ENCODE data around the gene FOXP2. TPM values are rescaled to one million over a fixed set of nuclear protein-coding genes. Genes with fewer than 3 reads are reported as not detected.

FOXP2 gene
- total and polyA plus RNA-seq, 2 donors, result 0.14 to 0.19 TPM

- no peak overlapping the region for H3K27ac ChIP-seq (ENCODE audit: low read depth in 1 of 2, low read length in 1 of 2)
Measured at GRCh38 chr7:114392686-114393085, 21.9 kb upstream of the FOXP2 start.

GRCh38 chr7:114402876-114403635 lies 11.6 kb upstream of the FOXP2 start:
- 84% methylated on average over 2 of the region's 2 CpGs for WGBS
- Histone ChIP-seq H3K4me1 (ENCODE audit: control insufficient read depth in 2 of 2, insufficient read depth in 2 of 2, low read length in 2 of 2) (no peaks in the 10 kb centered on the region), H3K4me3 (ENCODE audit: low read length in 2 of 2) (no peak overlapping the region), H3K36me3 (ENCODE audit: control insufficient read depth in 2 of 2, insufficient read depth in 2 of 2, low read length in 1 of 2) (no peaks in the 10 kb centered on the region), H3K27ac (ENCODE audit: low read depth in 1 of 2, low read length in 1 of 2) (no peak overlapping the region), H3K27me3 (ENCODE audit: control insufficient read depth in 2 of 2, insufficient read depth in 1 of 2, low read length in 1 of 2) (no peaks in the 10 kb centered on the region), H3K9me3 (ENCODE audit: control insufficient read depth in 2 of 2, insufficient read depth in 1 of 2, low read length in 1 of 2) (no peaks in the 10 kb centered on the region)
- no peak for DNase-seq (ENCODE audit: low read depth in 6 of 9, low spot score in 9 of 9)

More at GRCh38 chr7:114392686-114393085, 21.9 kb upstream of the FOXP2 start:
- Histone ChIP-seq H3K4me3 (ENCODE audit: low read length in 2 of 2) (no peak overlapping the region), H3K36me3 (ENCODE audit: control insufficient read depth in 2 of 2, insufficient read depth in 2 of 2, low read length in 1 of 2) (no peaks in the 10 kb centered on the region), H3K9me3 (ENCODE audit: control insufficient read depth in 2 of 2, insufficient read depth in 1 of 2, low read length in 1 of 2) (no peaks in the 10 kb centered on the region), H3K27me3 (ENCODE audit: control insufficient read depth in 2 of 2, insufficient read depth in 1 of 2, low read length in 1 of 2) (no peaks in the 10 kb centered on the region), H3K4me1 (ENCODE audit: control insufficient read depth in 2 of 2, insufficient read depth in 2 of 2, low read length in 2 of 2) (no peaks in the 10 kb centered on the region)
- WGBS, result 92% methylated on average over 2 of the region's 2 CpGs
- no peak for DNase-seq (ENCODE audit: low read depth in 6 of 9, low spot score in 9 of 9)

- Histone ChIP-seq H3K27me3 (ENCODE audit: control insufficient read depth in 2 of 2, insufficient read depth in 1 of 2, low read length in 1 of 2) (no peaks in the 10 kb centered on the region), H3K4me1 (ENCODE audit: control insufficient read depth in 2 of 2, insufficient read depth in 2 of 2, low read length in 2 of 2) (no peaks in the 10 kb centered on the region), H3K36me3 (ENCODE audit: control insufficient read depth in 2 of 2, insufficient read depth in 2 of 2, low read length in 1 of 2) (no peaks in the 10 kb centered on the region), H3K27ac (ENCODE audit: low read depth in 1 of 2, low read length in 1 of 2) (no peak overlapping the region), H3K9me3 (ENCODE audit: control insufficient read depth in 2 of 2, insufficient read depth in 1 of 2, low read length in 1 of 2) (no peaks in the 10 kb centered on the region), H3K4me3 (ENCODE audit: low read length in 2 of 2) (no peak overlapping the region)
- 33% methylated on average over 2 of the region's 2 CpGs for WGBS
- DNase-seq (ENCODE audit: low read depth in 6 of 9, low spot score in 9 of 9), result no peak
Measured at GRCh38 chr7:114405427-114405826, 9.2 kb upstream of the FOXP2 start.

GRCh38 chr7:114409750-114410149 lies 4.9 kb upstream of the FOXP2 start:
- H3K4me3 ChIP-seq (ENCODE audit: low read length in 2 of 2), result no peak overlapping the region
- H3K4me1 ChIP-seq (ENCODE audit: control insufficient read depth in 2 of 2, insufficient read depth in 2 of 2, low read length in 2 of 2), result no peaks in the 10 kb centered on the region
- no peaks in the 10 kb centered on the region for H3K9me3 ChIP-seq (ENCODE audit: control insufficient read depth in 2 of 2, insufficient read depth in 1 of 2, low read length in 1 of 2)
- no peak for DNase-seq (ENCODE audit: low read depth in 6 of 9, low spot score in 9 of 9)
- no peaks in the 10 kb centered on the region for H3K36me3 ChIP-seq (ENCODE audit: control insufficient read depth in 2 of 2, insufficient read depth in 2 of 2, low read length in 1 of 2)
- H3K27ac ChIP-seq (ENCODE audit: low read depth in 1 of 2, low read length in 1 of 2), result no peak overlapping the region
- H3K27me3 ChIP-seq (ENCODE audit: control insufficient read depth in 2 of 2, insufficient read depth in 1 of 2, low read length in 1 of 2), result no peaks in the 10 kb centered on the region
- 90% methylated on average over 1 of the region's 1 CpG for WGBS

GRCh38 chr7:114412548-114412947 lies 2.1 kb upstream of the FOXP2 start:
- Histone ChIP-seq H3K36me3 (ENCODE audit: control insufficient read depth in 2 of 2, insufficient read depth in 2 of 2, low read length in 1 of 2) (no peaks in the 10 kb centered on the region), H3K4me3 (ENCODE audit: low read length in 2 of 2) (no peak overlapping the region), H3K27me3 (ENCODE audit: control insufficient read depth in 2 of 2, insufficient read depth in 1 of 2, low read length in 1 of 2) (no peaks in the 10 kb centered on the region), H3K27ac (ENCODE audit: low read depth in 1 of 2, low read length in 1 of 2) (no peak overlapping the region), H3K4me1 (ENCODE audit: control insufficient read depth in 2 of 2, insufficient read depth in 2 of 2, low read length in 2 of 2) (no peaks in the 10 kb centered on the region), H3K9me3 (ENCODE audit: control insufficient read depth in 2 of 2, insufficient read depth in 1 of 2, low read length in 1 of 2) (no peaks in the 10 kb centered on the region)
- 94% methylated on average over 4 of the region's 4 CpGs for WGBS
- no peak for DNase-seq (ENCODE audit: low read depth in 6 of 9, low spot score in 9 of 9)

- no peaks in the 10 kb centered on the region for H3K9me3 ChIP-seq (ENCODE audit: control insufficient read depth in 2 of 2, insufficient read depth in 1 of 2, low read length in 1 of 2)
- no peaks in the 10 kb centered on the region for H3K4me1 ChIP-seq (ENCODE audit: control insufficient read depth in 2 of 2, insufficient read depth in 2 of 2, low read length in 2 of 2)
- no peaks in the 10 kb centered on the region for H3K27me3 ChIP-seq (ENCODE audit: control insufficient read depth in 2 of 2, insufficient read depth in 1 of 2, low read length in 1 of 2)
- WGBS, result 85% methylated on average over 4 of the region's 4 CpGs
- no peak for DNase-seq (ENCODE audit: low read depth in 6 of 9, low spot score in 9 of 9)
- no peaks in the 10 kb centered on the region for H3K36me3 ChIP-seq (ENCODE audit: control insufficient read depth in 2 of 2, insufficient read depth in 2 of 2, low read length in 1 of 2)
- no peak overlapping the region for H3K4me3 ChIP-seq (ENCODE audit: low read length in 2 of 2)
- H3K27ac ChIP-seq (ENCODE audit: low read depth in 1 of 2, low read length in 1 of 2), result no peak overlapping the region
Measured at GRCh38 chr7:114413761-114414155, 857 bp upstream of the FOXP2 start.

- Histone ChIP-seq H3K27me3 (ENCODE audit: control insufficient read depth in 2 of 2, insufficient read depth in 1 of 2, low read length in 1 of 2) (no peaks in the 10 kb centered on the region), H3K9me3 (ENCODE audit: control insufficient read depth in 2 of 2, insufficient read depth in 1 of 2, low read length in 1 of 2) (no peaks in the 10 kb centered on the region), H3K4me3 (ENCODE audit: low read length in 2 of 2) (no peak overlapping the region), H3K4me1 (ENCODE audit: control insufficient read depth in 2 of 2, insufficient read depth in 2 of 2, low read length in 2 of 2) (no peaks in the 10 kb centered on the region), H3K27ac (ENCODE audit: low read depth in 1 of 2, low read length in 1 of 2) (no peak overlapping the region), H3K36me3 (ENCODE audit: control insufficient read depth in 2 of 2, insufficient read depth in 2 of 2, low read length in 1 of 2) (no peaks in the 10 kb centered on the region)
- WGBS, result 75% methylated on average over 14 of the region's 14 CpGs
- no peak for DNase-seq (ENCODE audit: low read depth in 6 of 9, low spot score in 9 of 9)
Measured at GRCh38 chr7:114415064-114415989, 712 bp downstream of the FOXP2 start.

- WGBS, result 89% methylated on average over 10 of the region's 10 CpGs
Measured at GRCh38 chr7:114416129-114416990, 1.7 kb downstream of the FOXP2 start.

More at GRCh38 chr7:114416129-114416990, 1.7 kb downstream of the FOXP2 start:
- no peak for DNase-seq (ENCODE audit: low read depth in 6 of 9, low spot score in 9 of 9)
- H3K4me3 ChIP-seq (ENCODE audit: low read length in 2 of 2), result no peak overlapping the region
- H3K27me3 ChIP-seq (ENCODE audit: control insufficient read depth in 2 of 2, insufficient read depth in 1 of 2, low read length in 1 of 2), result no peaks in the 10 kb centered on the region
- H3K27ac ChIP-seq (ENCODE audit: low read depth in 1 of 2, low read length in 1 of 2), result no peak overlapping the region
- no peaks in the 10 kb centered on the region for H3K36me3 ChIP-seq (ENCODE audit: control insufficient read depth in 2 of 2, insufficient read depth in 2 of 2, low read length in 1 of 2)
- H3K9me3 ChIP-seq (ENCODE audit: control insufficient read depth in 2 of 2, insufficient read depth in 1 of 2, low read length in 1 of 2), result no peaks in the 10 kb centered on the region
- H3K4me1 ChIP-seq (ENCODE audit: control insufficient read depth in 2 of 2, insufficient read depth in 2 of 2, low read length in 2 of 2), result no peaks in the 10 kb centered on the region
